Endothelial cell of umbilical vein (primary cell): ENCODE data around the gene CLSTN2. TPM values are rescaled to one million over a fixed set of nuclear protein-coding genes. Genes with fewer than 3 reads are reported as not detected.

Experiments used
- BruUV-seq: library from RNA; stranded (reverse); fragments of 400-500 nt; replicated peaks from 2 replicates; lab custom pipeline; 2021; lab: Mats Ljungman, UMichigan
- CTCF ChIA-PET: fragments of 300-600, 350-600 bp; sonication (Branson Sonifier 250); formaldehyde crosslinking; loops from one replicate; lab custom pipeline; 2021; ENCODE audit warnings: antibody characterized with exemption, inconsistent platforms; lab: Charles Lee
- POLR2A ChIA-PET: fragments of 300-600, 350-600 bp; sonication (Branson Sonifier 250); formaldehyde crosslinking; loops from one replicate; lab custom pipeline; 2021; ENCODE audit warnings: antibody characterized with exemption, inconsistent platforms; lab: Charles Lee
- DNase-seq: peaks from one replicate; pipeline ENCODE4 v3.0.0-alpha.2; 2011; ENCODE audit warnings: low read depth, low spot score
- FAIRE-seq: peaks from 2 replicates; lab custom pipeline; 2011; peaks lifted over from hg19 to GRCh38; lab: Jason Lieb, UNC
- H2AFZ ChIP-seq: 2 replicates; pipeline ENCODE4 v1.6.0; 2012; ENCODE audit warnings: low read depth, low read length, control low read depth, inconsistent platforms
- H3K27ac ChIP-seq: 2 replicates; pipeline ENCODE4 v1.5.1; 2011; ENCODE audit warnings: low read depth, mild to moderate bottlenecking, control low read depth, low read length, moderate library complexity; ENCODE audit not compliant: insufficient read depth
- H3K27me3 ChIP-seq, 2 experiments: 2 replicates each; pipeline versions ENCODE4 v1.6.0 to v1.6.1; 2011; ENCODE audit warnings: low read length in 2 of 2, mixed read lengths in 1 of 2; ENCODE audit not compliant: control insufficient read depth in 2 of 2, insufficient read depth in 2 of 2
- H3K36me3 ChIP-seq, 2 experiments: 2 replicates in 1 of 2; 3 replicates in 1 of 2; pipeline ENCODE4 v1.5.1; 2011; ENCODE audit warnings: low read length in 2 of 2, mild to moderate bottlenecking in 1 of 2, moderate library complexity in 1 of 2; ENCODE audit not compliant: control insufficient read depth in 2 of 2, insufficient read depth in 2 of 2; ENCODE audit errors: extremely low read depth in 1 of 2
- H3K4me1 ChIP-seq: 3 replicates; pipeline ENCODE4 v1.5.1; 2011; ENCODE audit warnings: mild to moderate bottlenecking, low read length; ENCODE audit not compliant: control insufficient read depth, insufficient read depth; ENCODE audit errors: extremely low read depth
- H3K4me2 ChIP-seq: 2 replicates; pipeline ENCODE4 v1.6.1; 2011; ENCODE audit warnings: low read length, control low read depth, mixed read lengths; ENCODE audit not compliant: insufficient read depth
- H3K4me3 ChIP-seq, 3 experiments: fragments of 200-600 bp in 1 of 3; sonication (generic), shearing (Covaris generic) in 1 of 3; replicated peaks in 1 of 3; 2 replicates each; pipeline ENCODE4 v1.5.1; 2011 to 2016; ENCODE audit warnings: control low read depth in 3 of 3, low read length in 3 of 3, mild to moderate bottlenecking in 2 of 3, inconsistent platforms in 1 of 3, low read depth in 1 of 3, moderate library complexity in 1 of 3; ENCODE audit not compliant: insufficient read depth in 1 of 3
- H3K79me2 ChIP-seq: 2 replicates; pipeline ENCODE4 v1.6.0; 2012; ENCODE audit warnings: low read length, inconsistent platforms; ENCODE audit not compliant: control insufficient read depth, insufficient read depth
- H3K9ac ChIP-seq: replicated peaks from 2 replicates; pipeline ENCODE3; 2011; ENCODE audit warnings: low read length, control low read depth; ENCODE audit not compliant: insufficient read depth; ENCODE audit errors: extremely low read depth
- H3K9me1 ChIP-seq: replicated peaks from 3 replicates; pipeline ENCODE4 v1.6.0; 2011; ENCODE audit warnings: mild to moderate bottlenecking, low read length; ENCODE audit not compliant: control insufficient read depth, insufficient read depth; ENCODE audit errors: extremely low read depth
- H3K9me3 ChIP-seq: replicated peaks from 2 replicates; pipeline ENCODE4 v1.5.1; 2012; ENCODE audit warnings: low read length, inconsistent platforms; ENCODE audit not compliant: control insufficient read depth, insufficient read depth
- H4K20me1 ChIP-seq: replicated peaks from 2 replicates; pipeline ENCODE3; 2011; ENCODE audit warnings: mild to moderate bottlenecking, low read length; ENCODE audit not compliant: control insufficient read depth, insufficient read depth; ENCODE audit errors: extremely low read depth
- GATA2 ChIP-seq: IDR thresholded peaks from 2 replicates; pipeline ENCODE4 v1.7.0; 2011; ENCODE audit warnings: low read depth, mild to moderate bottlenecking, moderate library complexity, mixed read lengths, low read length; ENCODE audit not compliant: insufficient read length, insufficient read depth
- JUN ChIP-seq: IDR thresholded peaks from 2 replicates; pipeline ENCODE4 v1.6.1; 2011; ENCODE audit warnings: borderline replicate concordance, low read depth; ENCODE audit not compliant: insufficient read length, insufficient read depth
- MYC ChIP-seq: IDR thresholded peaks from one replicate; pipeline ENCODE4 v1.6.1; 2011; ENCODE audit warnings: mild to moderate bottlenecking, low read depth, low read length
- POLR2A ChIP-seq: IDR thresholded peaks from 2 replicates; pipeline ENCODE4 v1.6.1; 2012; ENCODE audit warnings: low read depth, mild to moderate bottlenecking, control low read depth, low read length
- dilution Hi-C: fragments of 300-500 bp; cut with MboI; formaldehyde crosslinking; loops from one replicate; pipeline ENCODE4 v1.15.0; 2019; ENCODE audit warnings: low sequenced_read_pairs; ENCODE audit not compliant: extremely low pct_ligation_motif_present
- intact Hi-C: fragments of 100-400 bp; cut with micrococcal nuclease; formaldehyde crosslinking; loops from one replicate; pipeline ENCODE4 v1.10.0; 2022
- polyA plus RNA-seq, 4 experiments: library from polyadenylated mRNA; depleted of rRNA in 3 of 4; stranded (reverse) in 3 of 4; unstranded in 1 of 4; fragments of >200 nt; gene quantifications; 2 replicates each; pipeline versions ENCODE4 v1.2.1 to v1.2.3, GENCODE V29; 2011 to 2012; ENCODE audit warnings: missing spikeins in 1 of 4
- total RNA-seq: library from RNA; stranded (reverse); gene quantifications from 2 replicates; pipeline ENCODE4 v1.2.3, GENCODE V29; 2021
- TF ChIP-seq, protein P1 (sequence below), 2 donors: IDR thresholded peaks; 1 replicate in 1 of 2; 2 replicates in 1 of 2; pipeline ENCODE4 v1.5.1; 2011; ENCODE audit warnings: low read length in 2 of 2, mild to moderate bottlenecking in 2 of 2, moderate library complexity in 2 of 2, control low read depth in 1 of 2, inconsistent platforms in 1 of 2, low read depth in 1 of 2; ENCODE audit not compliant: insufficient read depth in 1 of 2; ENCODE audit errors: extremely low read depth in 1 of 2

Gene CLSTN2
- total and polyA plus RNA-seq, 2 donors (not counting 3 experiments of a cell fraction or from before 2014, with no cell fraction given), result 0.26 to 0.38 TPM

DNA sequence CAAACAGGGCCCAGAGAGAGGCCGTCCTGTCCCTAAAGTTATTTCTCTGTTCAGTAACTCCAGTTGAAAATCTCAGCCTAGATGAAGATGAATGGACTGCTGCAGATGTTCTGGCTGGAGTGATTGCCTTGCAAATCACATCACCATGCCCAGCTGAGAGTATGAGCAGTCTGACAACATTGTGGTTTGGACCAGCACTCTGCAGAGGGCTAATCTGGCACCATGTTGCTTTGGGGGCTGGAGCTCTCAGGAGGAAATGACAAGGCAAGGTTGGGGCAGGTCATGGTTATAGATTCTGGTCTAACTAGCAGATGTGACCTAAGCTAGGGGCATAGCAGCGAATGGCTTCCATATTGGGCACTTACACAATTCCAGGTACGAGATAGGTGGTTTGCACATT lies 314.2 kb downstream of the CLSTN2 start:
- Histone ChIP-seq H4K20me1 (no peaks in the 10 kb centered on the region), H3K9me3 (no peaks in the 10 kb centered on the region), H2AFZ (no peak overlapping the region), H3K4me3 (no peak overlapping the region), H3K4me2 (no peak overlapping the region), H3K9ac (no peak overlapping the region), H3K79me2 (no peaks in the 10 kb centered on the region), H3K36me3 (no peaks in the 10 kb centered on the region), H3K27me3 (peaks cover 0 to 8% of the 10 kb centered on the region in 2 experiments), H3K27ac (no peak overlapping the region), H3K9me1 (no peaks in the 10 kb centered on the region), H3K4me1 (no peaks in the 10 kb centered on the region)
- no peak for FAIRE-seq
- TF ChIP-seq, protein P1, sequence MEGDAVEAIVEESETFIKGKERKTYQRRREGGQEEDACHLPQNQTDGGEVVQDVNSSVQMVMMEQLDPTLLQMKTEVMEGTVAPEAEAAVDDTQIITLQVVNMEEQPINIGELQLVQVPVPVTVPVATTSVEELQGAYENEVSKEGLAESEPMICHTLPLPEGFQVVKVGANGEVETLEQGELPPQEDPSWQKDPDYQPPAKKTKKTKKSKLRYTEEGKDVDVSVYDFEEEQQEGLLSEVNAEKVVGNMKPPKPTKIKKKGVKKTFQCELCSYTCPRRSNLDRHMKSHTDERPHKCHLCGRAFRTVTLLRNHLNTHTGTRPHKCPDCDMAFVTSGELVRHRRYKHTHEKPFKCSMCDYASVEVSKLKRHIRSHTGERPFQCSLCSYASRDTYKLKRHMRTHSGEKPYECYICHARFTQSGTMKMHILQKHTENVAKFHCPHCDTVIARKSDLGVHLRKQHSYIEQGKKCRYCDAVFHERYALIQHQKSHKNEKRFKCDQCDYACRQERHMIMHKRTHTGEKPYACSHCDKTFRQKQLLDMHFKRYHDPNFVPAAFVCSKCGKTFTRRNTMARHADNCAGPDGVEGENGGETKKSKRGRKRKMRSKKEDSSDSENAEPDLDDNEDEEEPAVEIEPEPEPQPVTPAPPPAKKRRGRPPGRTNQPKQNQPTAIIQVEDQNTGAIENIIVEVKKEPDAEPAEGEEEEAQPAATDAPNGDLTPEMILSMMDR (IDR thresholded peaks at IDR 0.05; ENCODE audit: extremely low read depth in 1 of 2, insufficient read depth in 1 of 2, low read depth in 1 of 2, low read length in 2 of 2), result no peak
- TF ChIP-seq GATA2 (no peak), MYC (no peak), JUN (no peak), POLR2A (no peak)
- intact Hi-C loops, result no loop called here
- ChIA-PET POLR2A (no interaction called here), CTCF (no interaction called here)
- no TSS peak for BruUV-seq
- dilution Hi-C loops, result no loop called here
- no peak for DNase-seq
